HCT116 (cell line): ENCODE data around the gene UBE2G2. TPM values are rescaled to one million over a fixed set of nuclear protein-coding genes. Genes with fewer than 3 reads are reported as not detected.

ENCODE experiments used
- ATAC-seq: fragments of 200-7000 bp; cut with Tn5 transposase; 2 replicates; pipeline ENCODE4 v1.9.1; 2020; ENCODE audit warnings: mild to moderate bottlenecking, moderate library complexity
- BruUV-seq: library from RNA; stranded (reverse); fragments of 400-500 nt; replicated peaks from 2 replicates; lab custom pipeline; 2021; lab: Mats Ljungman, UMichigan
- CTCF ChIA-PET: fragments of 300-600 bp; sonication (Branson Sonifier 250); formaldehyde crosslinking; loops from one replicate; lab custom pipeline; 2021; ENCODE audit warnings: antibody characterized with exemption; lab: Charles Lee
- POLR2A ChIA-PET: fragments of 300-600, 350-600 bp; sonication (Branson Sonifier 250); formaldehyde crosslinking; loops from one replicate; lab custom pipeline; 2021; ENCODE audit warnings: antibody characterized with exemption; lab: Charles Lee
- RAD21 ChIA-PET, 2 experiments: fragments of 300-600 bp; sonication (Branson Sonifier 250); formaldehyde crosslinking; loops; one replicate each; lab custom pipeline; 2023; ENCODE audit warnings: low total read pairs in 2 of 2; ENCODE audit not compliant: uncharacterized antibody in 2 of 2, unreplicated experiment in 2 of 2, low non-redundant PET in 1 of 2; lab: Charles Lee
- DNase-seq: peaks from one replicate; pipeline ENCODE4 v3.0.0-alpha.2; 2010; ENCODE audit warnings: low read depth, low spot score
- H2AFZ ChIP-seq: fragments of 200-600 bp; shearing (Covaris generic), sonication (generic); 2 replicates; pipeline ENCODE4 v1.6.1; 2017; ENCODE audit warnings: low read depth, mixed run types, mixed read lengths, antibody characterized with exemption, low read length; ENCODE audit not compliant: poor library complexity, severe bottlenecking
- H3K27ac ChIP-seq: 2 replicates; pipeline ENCODE4 v1.5.1; 2012; ENCODE audit warnings: low read depth, low read length
- H3K27me3 ChIP-seq: fragments of 200-600 bp; sonication (generic); 2 replicates; pipeline ENCODE4 v1.6.1; 2016; ENCODE audit warnings: mixed run types, low read length, mixed read lengths; ENCODE audit not compliant: insufficient read depth
- H3K36me3 ChIP-seq, 2 experiments: fragments of 200-500 bp in 1 of 2; fragments of 200-600 bp in 1 of 2; sonication (Bioruptor generic) in 1 of 2; sonication (generic) in 1 of 2; 2 replicates each; pipeline versions ENCODE4 v1.5.1 to v1.6.1; 2014 to 2016; ENCODE audit warnings: low read length in 2 of 2, inconsistent platforms in 1 of 2, mixed read lengths in 1 of 2, mixed run types in 1 of 2; ENCODE audit not compliant: insufficient read depth in 2 of 2, control insufficient read depth in 1 of 2
- H3K4me1 ChIP-seq, 2 experiments: fragments of 200-600 bp in 1 of 2; sonication (generic) in 1 of 2; 2 replicates each; pipeline versions ENCODE4 v1.5.1 to v1.6.1; 2012 to 2017; ENCODE audit warnings: low read length in 2 of 2, inconsistent platforms in 1 of 2, mild to moderate bottlenecking in 1 of 2, mixed read lengths in 1 of 2, mixed run types in 1 of 2, moderate library complexity in 1 of 2; ENCODE audit not compliant: insufficient read depth in 2 of 2, control insufficient read depth in 1 of 2
- H3K4me2 ChIP-seq: fragments of 200-600 bp; sonication (generic); 2 replicates; pipeline ENCODE4 v1.6.1; 2017; ENCODE audit warnings: mixed run types, low read length, mixed read lengths
- H3K4me3 ChIP-seq, 2 experiments: fragments of 200-600 bp in 1 of 2; sonication (generic) in 1 of 2; replicated peaks in 1 of 2; 2 replicates each; pipeline ENCODE4 v1.5.1; 2011 to 2016; ENCODE audit warnings: low read length in 2 of 2, control low read depth in 1 of 2, low read depth in 1 of 2, mild to moderate bottlenecking in 1 of 2, mixed read lengths in 1 of 2, mixed run types in 1 of 2
- H3K79me2 ChIP-seq: fragments of 200-600 bp; sonication (generic); 2 replicates; pipeline ENCODE4 v1.6.1; 2017; ENCODE audit warnings: mild to moderate bottlenecking, mixed run types, low read length, moderate library complexity, mixed read lengths; ENCODE audit not compliant: insufficient read depth
- H3K9ac ChIP-seq: fragments of 200-600 bp; sonication (generic); 2 replicates; pipeline ENCODE4 v1.6.1; 2016; ENCODE audit warnings: low read length, mixed read lengths
- H3K9me2 ChIP-seq: fragments of 200-600 bp; sonication (generic), shearing (Covaris generic); 2 replicates; pipeline ENCODE4 v1.6.1; 2017; ENCODE audit warnings: mixed run types, mild to moderate bottlenecking, moderate library complexity; ENCODE audit not compliant: insufficient read depth
- H3K9me3 ChIP-seq, 2 experiments: fragments of 200-500 bp in 1 of 2; fragments of 200-600 bp in 1 of 2; sonication (Bioruptor generic) in 1 of 2; sonication (generic) in 1 of 2; 2 replicates each; pipeline ENCODE4 v1.6.1; 2014 to 2017; ENCODE audit warnings: low read length in 2 of 2, mixed read lengths in 2 of 2, inconsistent platforms in 1 of 2, low read depth in 1 of 2, mild to moderate bottlenecking in 1 of 2, mixed run types in 1 of 2, moderate library complexity in 1 of 2; ENCODE audit not compliant: control insufficient read depth in 1 of 2, insufficient read depth in 1 of 2
- H4K20me1 ChIP-seq: fragments of 200-600 bp; sonication (generic), shearing (Covaris generic); 2 replicates; pipeline ENCODE4 v1.6.1; 2017; ENCODE audit warnings: mixed run types, mild to moderate bottlenecking, moderate library complexity; ENCODE audit not compliant: insufficient read depth
- CBX3 ChIP-seq: IDR thresholded peaks from 2 replicates; pipeline ENCODE4 v1.6.1; 2012; ENCODE audit warnings: low read depth
- CTCF ChIP-seq, 3 experiments: fragments of 200-600 bp in 1 of 3; sonication (generic) in 1 of 3; IDR thresholded peaks in 2 of 3; conservative IDR thresholded peaks in 1 of 3; 2 replicates each; pipeline ENCODE4 v1.5.1; 2012 to 2017; ENCODE audit warnings: low read depth in 2 of 3, low read length in 2 of 3, antibody characterized with exemption in 1 of 3, borderline replicate concordance in 1 of 3, control low read depth in 1 of 3, mild to moderate bottlenecking in 1 of 3, mixed read lengths in 1 of 3, mixed run types in 1 of 3, moderate library complexity in 1 of 3; ENCODE audit not compliant: insufficient read depth in 1 of 3
- EGR1 ChIP-seq: IDR thresholded peaks from 2 replicates; pipeline ENCODE4 v1.6.1; 2012; ENCODE audit warnings: low read depth
- ELF1 ChIP-seq: IDR thresholded peaks from 2 replicates; pipeline ENCODE4 v1.6.1; 2012; ENCODE audit warnings: low read depth, borderline replicate concordance
- EZH2 ChIP-seq: fragments of 200-600 bp; sonication (generic); IDR thresholded peaks from 2 replicates; pipeline ENCODE4 v1.6.1; 2017; ENCODE audit warnings: antibody characterized with exemption, mixed run types
- EZH2phosphoT487 ChIP-seq: fragments of 200-600 bp; IDR thresholded peaks from 2 replicates; pipeline ENCODE4 v1.6.1; 2018; ENCODE audit warnings: antibody characterized with exemption, borderline replicate concordance
- FOSL1 ChIP-seq: IDR thresholded peaks from 2 replicates; pipeline ENCODE4 v1.6.1; 2012; ENCODE audit warnings: low read depth
- JUND ChIP-seq: IDR thresholded peaks from 2 replicates; pipeline ENCODE4 v1.6.1; 2012
- MAX ChIP-seq: IDR thresholded peaks from 2 replicates; pipeline ENCODE4 v1.6.1; 2012
- POLR2AphosphoS5 ChIP-seq: IDR thresholded peaks from 2 replicates; pipeline ENCODE4 v1.6.1; 2011; ENCODE audit warnings: mild to moderate bottlenecking, low read depth, low read length, moderate library complexity
- RAD21 ChIP-seq: IDR thresholded peaks from 2 replicates; pipeline ENCODE4 v1.6.1; 2012; ENCODE audit warnings: low read depth, mild to moderate bottlenecking
- REST ChIP-seq: IDR thresholded peaks from 2 replicates; pipeline ENCODE4 v1.6.1; 2012; ENCODE audit warnings: low read depth
- SIN3A ChIP-seq: IDR thresholded peaks from 2 replicates; pipeline ENCODE4 v1.6.1; 2012; ENCODE audit warnings: low read depth
- SP1 ChIP-seq: IDR thresholded peaks from 2 replicates; pipeline ENCODE4 v1.6.1; 2012; ENCODE audit warnings: low read depth
- SRF ChIP-seq: IDR thresholded peaks from 2 replicates; pipeline ENCODE4 v1.6.1; 2012; ENCODE audit warnings: low read depth
- TCF7L2 ChIP-seq: IDR thresholded peaks from 2 replicates; pipeline ENCODE4 v1.7.0; 2011; ENCODE audit warnings: borderline replicate concordance, inconsistent platforms; ENCODE audit not compliant: insufficient read depth, insufficient read length; ENCODE audit errors: extremely low read depth
- YY1 ChIP-seq: IDR thresholded peaks from 2 replicates; pipeline ENCODE4 v1.6.1; 2011; ENCODE audit warnings: low read length, low read depth, moderate library complexity, mild to moderate bottlenecking; ENCODE audit not compliant: insufficient replicate concordance; ENCODE audit errors: extremely low read depth
- ZFX ChIP-seq: fragments of 450-650 bp; IDR thresholded peaks from 2 replicates; pipeline ENCODE4 v1.6.1; 2017
- intact Hi-C: fragments of 100-400 bp; cut with micrococcal nuclease; formaldehyde crosslinking; loops from 2 replicates; pipeline ENCODE4 v1.10.0; 2022
- total RNA-seq: library from RNA; stranded (reverse); gene quantifications from one replicate; pipeline ENCODE4 v1.2.1, GENCODE V29; 2021; ENCODE audit not compliant: unreplicated experiment

The UBE2G2 gene
- total RNA-seq, 1 experiment from 2014 or later, result 86.5 TPM

- Histone ChIP-seq H3K9me3 (no peaks in the 10 kb centered on the region), H3K27ac (no peak overlapping the region), H3K36me3 (peaks cover 9 to 41% of the 10 kb centered on the region in 2 experiments; a peak in 3 of 4 replicates), H3K4me2 (no peak overlapping the region), H3K27me3 (no peaks in the 10 kb centered on the region), H3K4me1 (peaks cover 2 to 5% of the 10 kb centered on the region in 2 experiments), H3K79me2 (peaks cover 99% of the 10 kb centered on the region), H3K9ac (no peak overlapping the region), H3K4me3 (no peak overlapping the region), H3K9me2 (no peaks in the 10 kb centered on the region), H2AFZ (no peak overlapping the region), H4K20me1 (peaks cover 29% of the 10 kb centered on the region; the same call in 1 of the 2 replicates)
- ChIA-PET CTCF (interaction anchor here (1.1 kb wide), 1 partner anchor 285 kb away, joined by 5 read pairs; no protein-coding TSS in a partner anchor), RAD21 (no interaction called here), POLR2A (no interaction called here)
- intact Hi-C loops, result no loop called here
- no peak for TF ChIP-seq CBX3
- TF ChIP-seq EGR1, result no peak
- TF ChIP-seq REST, result no peak
- no peak for TF ChIP-seq POLR2AphosphoS5
- TF ChIP-seq YY1, result no peak
- TF ChIP-seq SP1, result no peak
- no peak for TF ChIP-seq TCF7L2
- no peak for TF ChIP-seq FOSL1
- no peak for TF ChIP-seq JUND
- TF ChIP-seq CTCF (IDR thresholded peaks at IDR 0.05 in 2 of 3, conservative IDR thresholded peaks at IDR 0.05 in 1 of 3; ENCODE audit: borderline replicate concordance in 1 of 3, insufficient read depth in 1 of 3, low read depth in 2 of 3, low read length in 2 of 3), result no peak
- no peak for TF ChIP-seq ZFX
- TF ChIP-seq RAD21, result no peak
- TF ChIP-seq EZH2, result no peak
- no peak for TF ChIP-seq EZH2phosphoT487
- no peak for TF ChIP-seq ELF1
- TF ChIP-seq MAX, result no peak
- TF ChIP-seq SRF, result no peak
- no peak for TF ChIP-seq SIN3A
- ATAC-seq, result no peak
- BruUV-seq, result no TSS peak
- DNase-seq, result no peak
Measured at GRCh38 chr21:44795342-44795741, 6.3 kb downstream of the UBE2G2 start.
